Gastroesophageal sphincter (tissue), 4 donors: Measurements from ENCODE around the gene LSM7. TPM values are rescaled to one million over a fixed set of nuclear protein-coding genes. Genes with fewer than 3 reads are reported as not detected.

Source experiments
- ATAC-seq: fragments of 150-250 bp; one replicate; pipeline ENCODE4 v1.9.1; 2016; ENCODE audit warnings: mild to moderate bottlenecking, moderate library complexity
- H3K27ac ChIP-seq, 4 donors: fragments of 200-600 bp; sonication (generic) in 3 of 4; 1 replicate in 3 of 4; 2 replicates in 1 of 4; pipeline ENCODE4 v1.5.1; 2016 to 2019
- H3K27me3 ChIP-seq: fragments of 200-600 bp; sonication (generic); one replicate; pipeline ENCODE4 v1.5.1; 2019
- H3K36me3 ChIP-seq, 2 donors: fragments of 200-600 bp; sonication (generic); one replicate each; pipeline ENCODE4 v1.5.1; 2019; ENCODE audit warnings: control low read depth in 1 of 2
- H3K4me1 ChIP-seq, 3 donors: fragments of 200-600 bp; sonication (generic); 1 replicate in 2 of 3; 2 replicates in 1 of 3; pipeline ENCODE4 v1.5.1; 2016 to 2019; ENCODE audit warnings: control low read depth in 2 of 3
- H3K4me3 ChIP-seq, 2 donors: fragments of 200-600 bp; sonication (generic); one replicate each; pipeline ENCODE4 v1.5.1; 2019; ENCODE audit warnings: mild to moderate bottlenecking in 1 of 2, moderate library complexity in 1 of 2
- H3K9me3 ChIP-seq, 3 donors: fragments of 200-600 bp; sonication (generic); one replicate each; pipeline ENCODE4 v1.5.1; 2017 to 2019; ENCODE audit warnings: control low read depth in 2 of 3
- CTCF ChIP-seq, 4 experiments: fragments of 200-600 bp in 2 of 4; fragments of 450-650 bp in 2 of 4; sonication (generic) in 1 of 4; IDR thresholded peaks; one replicate each; pipeline ENCODE4 v1.5.1; 2017 to 2019; ENCODE audit warnings: antibody characterized with exemption in 4 of 4, mild to moderate bottlenecking in 2 of 4, moderate library complexity in 2 of 4
- EP300 ChIP-seq: sonication (generic); formaldehyde crosslinking; IDR thresholded peaks from one replicate; pipeline ENCODE4 v1.6.1; 2017; ENCODE audit warnings: antibody characterized with exemption, mild to moderate bottlenecking
- POLR2A ChIP-seq, 2 donors: fragments of 450-650 bp; IDR thresholded peaks; one replicate each; pipeline ENCODE4 v1.6.1; 2017; ENCODE audit warnings: antibody characterized with exemption in 2 of 2, mild to moderate bottlenecking in 2 of 2, moderate library complexity in 1 of 2
- POLR2AphosphoS5 ChIP-seq: sonication (generic); formaldehyde crosslinking; IDR thresholded peaks from one replicate; pipeline ENCODE4 v1.6.1; 2017; ENCODE audit warnings: antibody characterized with exemption
- WGBS, 2 donors: methylation state at CpG; one replicate each; pipeline ENCODE4 v1.1.5; 2018; ENCODE audit warnings: low coverage in 1 of 2; 5-methylcytosine and 5-hydroxymethylcytosine counted together
- total RNA-seq, 4 donors: library from RNA; depleted of rRNA; stranded (reverse); fragments of >200 nt; gene quantifications; one replicate each; pipeline ENCODE4 v1.1.0, GENCODE V29; 2016

LSM7 gene
- total RNA-seq, 4 donors from 2014 or later, result 52.3 to 86.1 (median 77.7) TPM

- no peak overlapping the region for H3K27ac ChIP-seq
- no peak overlapping the region for H3K4me3 ChIP-seq
- no peak for ATAC-seq
- no peaks in the 10 kb centered on the region for H3K36me3 ChIP-seq
- no peaks in the 10 kb centered on the region for H3K4me1 ChIP-seq
- H3K9me3 ChIP-seq, result peaks cover 0 to 6% (median 0%) of the 10 kb centered on the region in 3 donors
- peaks cover 73% of the 10 kb centered on the region for H3K27me3 ChIP-seq
- 31 to 44% methylated on average over 2 to 11 of the region's 11 CpGs for WGBS, 2 donors
- TF ChIP-seq POLR2A (IDR thresholded peaks at IDR 0.05) (no peak), CTCF (IDR thresholded peaks at IDR 0.05) (no peak), EP300 (no peak), POLR2AphosphoS5 (no peak)
Measured at GRCh38 chr19:2372076-2372612, 43.8 kb upstream of the LSM7 start.

GRCh38 chr19:2371656-2372055, 43.3 kb upstream of the LSM7 start:
- 66 to 76% methylated on average over 3 to 10 of the region's 16 CpGs for WGBS, 2 donors
- no peak overlapping the region for H3K4me3 ChIP-seq
- ATAC-seq, result no peak
- peaks cover 0 to 6% (median 0%) of the 10 kb centered on the region in 3 donors for H3K9me3 ChIP-seq
- H3K36me3 ChIP-seq, result no peaks in the 10 kb centered on the region
- peaks cover 74% of the 10 kb centered on the region for H3K27me3 ChIP-seq
- no peaks in the 10 kb centered on the region for H3K4me1 ChIP-seq
- no peak overlapping the region for H3K27ac ChIP-seq
- TF ChIP-seq EP300 (no peak), POLR2AphosphoS5 (no peak), CTCF (IDR thresholded peaks at IDR 0.05) (no peak), POLR2A (IDR thresholded peaks at IDR 0.05) (no peak)

- peaks cover 90% of the 10 kb centered on the region for H3K27me3 ChIP-seq
- WGBS, 2 donors, result 50 to 56% methylated on average over 1 to 10 of the region's 10 CpGs
Measured at GRCh38 chr19:2365201-2365970, 37.0 kb upstream of the LSM7 start.

GRCh38 chr19:2363419-2363818, 35.0 kb upstream of the LSM7 start:
- Histone ChIP-seq H3K9me3 (no peaks in the 10 kb centered on the region), H3K4me3 (no peak overlapping the region), H3K4me1 (peaks cover 0 to 11% (median 0%) of the 10 kb centered on the region in 3 donors), H3K36me3 (no peaks in the 10 kb centered on the region), H3K27me3 (peaks cover 80% of the 10 kb centered on the region), H3K27ac (no peak overlapping the region)
- TF ChIP-seq CTCF (IDR thresholded peaks at IDR 0.05), result no peak
- no peak for TF ChIP-seq EP300
- no peak for TF ChIP-seq POLR2AphosphoS5
- no peak for TF ChIP-seq POLR2A (IDR thresholded peaks at IDR 0.05)
- ATAC-seq, result no peak
- WGBS, 2 donors, result 73% methylated on average over 8 of the region's 17 CpGs; no CpG with 5 or more reads in 1 of the 2 donors

More at GRCh38 chr19:2365201-2365970, 37.0 kb upstream of the LSM7 start:
- no peak for ATAC-seq
- Histone ChIP-seq H3K4me3 (no peak overlapping the region), H3K36me3 (no peaks in the 10 kb centered on the region), H3K9me3 (peaks cover 0 to 6% (median 0%) of the 10 kb centered on the region in 3 donors), H3K27ac (no peak overlapping the region), H3K4me1 (peaks cover 0 to 7% (median 0%) of the 10 kb centered on the region in 3 donors)
- no peak for TF ChIP-seq POLR2AphosphoS5
- TF ChIP-seq CTCF (IDR thresholded peaks at IDR 0.05), result no peak
- TF ChIP-seq EP300, result no peak
- no peak for TF ChIP-seq POLR2A (IDR thresholded peaks at IDR 0.05)

GRCh38 chr19:2362970-2363300, 34.5 kb upstream of the LSM7 start:
- Histone ChIP-seq H3K36me3 (no peaks in the 10 kb centered on the region), H3K9me3 (no peaks in the 10 kb centered on the region), H3K27ac (no peak overlapping the region), H3K4me1 (peaks cover 0 to 11% (median 0%) of the 10 kb centered on the region in 3 donors), H3K4me3 (no peak overlapping the region), H3K27me3 (peaks cover 75% of the 10 kb centered on the region)
- 73% methylated on average over 10 of the region's 15 CpGs; no CpG with 5 or more reads in 1 of the 2 donors for WGBS, 2 donors
- TF ChIP-seq POLR2AphosphoS5 (no peak), POLR2A (IDR thresholded peaks at IDR 0.05) (no peak), CTCF (IDR thresholded peaks at IDR 0.05) (no peak), EP300 (no peak)
- ATAC-seq, result no peak
